K562 (cell line): Measurements from ENCODE around the gene RYR3. TPM values are rescaled to one million over a fixed set of nuclear protein-coding genes. Genes with fewer than 3 reads are reported as not detected.
A peak's percentile ranks its signal among the peaks of the same experiment; 100 is the strongest.

Source experiments
- ATAC-seq: fragments of 200-7000 bp; cut with Tn5 transposase; 3 replicates; pipeline ENCODE4 v1.9.1; 2020; ENCODE audit warnings: moderate library complexity
- BruUV-seq: library from RNA; stranded (reverse); fragments of 400-500 nt; replicated peaks from 2 replicates; lab custom pipeline; 2021; lab: Mats Ljungman, UMichigan
- CTCF ChIA-PET: fragments of 300-600 bp; formaldehyde crosslinking; extraction: SDS; loops from one replicate; lab custom pipeline; 2021; ENCODE audit warnings: low intra/inter-chr PET ratio; lab: Yijun Ruan, JAX
- POLR2A ChIA-PET: fragments of 300-600, 350-650 bp; sonication (Branson Sonifier 250); formaldehyde crosslinking; extraction: SDS; loops from one replicate; lab custom pipeline; 2021; ENCODE audit warnings: antibody characterized with exemption, inconsistent platforms; lab: Yijun Ruan, JAX
- DNase-seq, 4 experiments: peaks; one replicate each; pipeline versions ENCODE4 v3.0.0 to v3.0.0-alpha.2; 2011 to 2018; ENCODE audit warnings: low spot score in 3 of 4, mixed read lengths in 3 of 4; ENCODE audit errors: extremely low read depth in 1 of 4
- FAIRE-seq: peaks from 2 replicates; lab custom pipeline; 2011; peaks lifted over from hg19 to GRCh38; lab: Jason Lieb, UNC
- H2AFZ ChIP-seq: 2 replicates; pipeline ENCODE4 v1.6.0; 2011; ENCODE audit warnings: low read depth, low read length, control low read depth, inconsistent platforms
- H3K27ac ChIP-seq: fragments of 200-600 bp; 3 replicates; pipeline ENCODE4 v1.8.0; 2011; ENCODE audit warnings: low read depth, mild to moderate bottlenecking, control low read depth, inconsistent platforms, low read length, moderate library complexity, mixed read lengths; ENCODE audit errors: extremely low read depth
- H3K27me3 ChIP-seq, 2 experiments: fragments of 300-600 bp in 1 of 2; 2 replicates in 1 of 2; 3 replicates in 1 of 2; pipeline versions ENCODE4 v1.6.0 to v1.8.0; 2011; ENCODE audit warnings: inconsistent platforms in 2 of 2, low read length in 2 of 2, mild to moderate bottlenecking in 1 of 2, mixed read lengths in 1 of 2, moderate library complexity in 1 of 2; ENCODE audit not compliant: control insufficient read depth in 2 of 2, insufficient read depth in 2 of 2
- H3K36me3 ChIP-seq: fragments of 300-600 bp; 3 replicates; pipeline ENCODE4 v1.8.0; 2011; ENCODE audit warnings: mild to moderate bottlenecking, low read length, inconsistent platforms; ENCODE audit not compliant: control insufficient read depth, insufficient read depth
- H3K4me1 ChIP-seq, 2 experiments: fragments of 200-600 bp in 1 of 2; replicated peaks in 1 of 2; 2 replicates in 1 of 2; 3 replicates in 1 of 2; pipeline versions ENCODE4 v1.5.1 to v1.8.0; 2011; ENCODE audit warnings: inconsistent platforms in 2 of 2, low read length in 2 of 2, mild to moderate bottlenecking in 1 of 2, mixed read lengths in 1 of 2, moderate library complexity in 1 of 2; ENCODE audit not compliant: control insufficient read depth in 2 of 2, insufficient read depth in 2 of 2
- H3K4me2 ChIP-seq: 2 replicates; pipeline ENCODE4 v1.6.1; 2011; ENCODE audit warnings: low read length, control low read depth, inconsistent platforms, mixed read lengths; ENCODE audit not compliant: insufficient read depth
- H3K4me3 ChIP-seq: fragments of 200-600 bp; sonication (generic), shearing (Covaris generic); 2 replicates; pipeline ENCODE4 v1.5.1; 2016; ENCODE audit warnings: control low read depth, inconsistent platforms
- H3K79me2 ChIP-seq: fragments of 200-600 bp; 3 replicates; pipeline ENCODE4 v1.8.0; 2011; ENCODE audit warnings: low read length, inconsistent platforms; ENCODE audit not compliant: control insufficient read depth, insufficient read depth
- H3K9ac ChIP-seq, 2 experiments: 2 replicates each; pipeline versions ENCODE4 v1.6.0 to v1.6.1; 2011; ENCODE audit warnings: low read depth in 2 of 2, low read length in 2 of 2, control low read depth in 1 of 2, inconsistent platforms in 1 of 2, mild to moderate bottlenecking in 1 of 2, mixed read lengths in 1 of 2; ENCODE audit not compliant: insufficient read depth in 1 of 2
- H3K9me1 ChIP-seq: one replicate; pipeline ENCODE4 v1.6.0; 2011; ENCODE audit warnings: inconsistent platforms, mild to moderate bottlenecking, low read length, moderate library complexity; ENCODE audit not compliant: control insufficient read depth, insufficient read depth
- H3K9me3 ChIP-seq: replicated peaks from 2 replicates; pipeline ENCODE4 v1.5.1; 2011; ENCODE audit warnings: low read depth, low read length, inconsistent platforms; ENCODE audit not compliant: control insufficient read depth, insufficient read depth
- H4K20me1 ChIP-seq: replicated peaks from 2 replicates; pipeline ENCODE4 v1.6.1; 2011; ENCODE audit warnings: low read length, inconsistent platforms, mixed read lengths; ENCODE audit not compliant: control insufficient read depth, insufficient read depth
- C11orf30 ChIP-seq: fragments of 450-650 bp; IDR thresholded peaks from 2 replicates; pipeline ENCODE4 v1.6.1; 2016; ENCODE audit warnings: low read depth, mild to moderate bottlenecking
- EGR1 ChIP-seq: fragments of 450-650 bp; conservative IDR thresholded peaks from 2 replicates; pipeline ENCODE4 v1.6.1; 2017; ENCODE audit warnings: mild to moderate bottlenecking
- HDAC6 ChIP-seq: IDR thresholded peaks from 2 replicates; pipeline ENCODE4 v1.6.1; 2012; ENCODE audit warnings: low read depth, mild to moderate bottlenecking, control low read depth, inconsistent platforms, low read length, moderate library complexity
- SMARCC2 ChIP-seq: fragments of 450-650 bp; IDR thresholded peaks from 2 replicates; pipeline ENCODE4 v1.6.1; 2017; ENCODE audit warnings: antibody characterized with exemption, moderate library complexity, mild to moderate bottlenecking, low read depth
- ZNF134 ChIP-seq: fragments of 250-450 bp; sonication (Bioruptor Pico); conservative IDR thresholded peaks from 2 replicates; pipeline ENCODE4 v1.4.0; 2020
- ZNF316 ChIP-seq: fragments of 450-650 bp; IDR thresholded peaks from 2 replicates; pipeline ENCODE4 v1.6.1; 2016
- WGBS: fragments of 100-300 bp; shearing (Covaris generic); methylation state at CpG from one replicate; pipeline ENCODE4 v1.1.6; 2016; ENCODE audit warnings: low coverage, mixed read lengths; ENCODE audit not compliant: insufficient coverage; ENCODE audit errors: missing lambda C conversion rate; 5-methylcytosine and 5-hydroxymethylcytosine counted together
- in situ Hi-C: fragments of 300-500 bp; cut with MboI; formaldehyde crosslinking; loops from 4 replicates; pipeline ENCODE4 v1.15.0; 2018; ENCODE audit warnings: inconsistent platforms, mixed read lengths
- intact Hi-C: fragments of 100-400 bp; cut with micrococcal nuclease; formaldehyde crosslinking; loops from 2 replicates; pipeline ENCODE4 v1.14.2; 2022
- polyA plus RNA-seq, 8 experiments: library from polyadenylated mRNA; depleted of rRNA in 4 of 8; stranded (reverse) in 5 of 8; unstranded in 3 of 8; fragments of >200 nt; fragmentation: Nextera tagmentation in 2 of 8; fragmentation: Illumina TruSeq in 1 of 8; extraction: Ambion mirVana in 2 of 8; extraction: Trizol in 1 of 8; gene quantifications; 2 replicates each; pipeline versions ENCODE4 v1.2.1 to v1.2.3, GENCODE V29; 2011 to 2014; ENCODE audit warnings: inconsistent platforms in 1 of 8, missing spikeins in 1 of 8
- total RNA-seq, 7 experiments: library from RNA; depleted of rRNA in 6 of 7; stranded (reverse); fragments of >200 nt in 6 of 7; fragmentation: Illumina TruSeq in 2 of 7; extraction: Trizol in 2 of 7; gene quantifications; 2 replicates each; pipeline versions ENCODE4 v1.2.1 to v1.2.3, GENCODE V29; 2011 to 2021; ENCODE audit warnings: low replicate concordance in 1 of 7
- TF ChIP-seq, protein P1 (sequence below): fragments of 450-650 bp; formaldehyde crosslinking; IDR thresholded peaks from 2 replicates; pipeline ENCODE4 v1.4.0; 2022; ENCODE audit warnings: missing genetic modification characterization
- TF ChIP-seq, protein P2 (sequence below): fragments of 450-650 bp; IDR thresholded peaks from 2 replicates; pipeline ENCODE4 v1.6.1; 2016; ENCODE audit warnings: low read depth

The RYR3 gene
- total and polyA plus RNA-seq, 9 of the 15 experiments (the other 6 are each of a cell fraction or from before 2014, with no cell fraction given), result 0.04 TPM; not detected in 8

DNA sequence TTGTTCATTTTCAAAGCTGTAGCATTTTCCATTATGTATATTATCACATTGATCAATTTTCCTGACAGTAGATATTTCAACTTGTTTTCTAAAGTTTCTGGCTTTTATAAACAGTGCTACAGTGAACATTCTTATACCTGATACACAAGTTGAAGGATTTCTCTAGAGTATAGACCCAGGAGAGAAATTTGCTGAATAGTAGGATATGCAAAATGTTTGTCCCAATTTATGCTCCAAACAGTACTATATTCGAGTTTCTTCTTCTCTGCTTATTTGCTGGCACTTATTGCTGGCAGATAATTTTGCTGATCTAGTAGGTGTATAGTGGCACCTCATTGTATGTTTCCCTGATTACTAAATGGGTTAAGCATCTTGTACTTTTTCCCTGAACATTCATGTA lies 540.3 kb downstream of the RYR3 start:
- Histone ChIP-seq H3K4me2 (no peak overlapping the region), H3K27ac (no peak overlapping the region), H3K79me2 (no peaks in the 10 kb centered on the region), H3K4me1 (no peaks in the 10 kb centered on the region), H3K9me1 (no peaks in the 10 kb centered on the region), H2AFZ (no peak overlapping the region), H3K27me3 (peaks cover 0 to 8% of the 10 kb centered on the region in 2 experiments), H3K4me3 (no peak overlapping the region), H3K36me3 (no peaks in the 10 kb centered on the region), H3K9ac (no peak overlapping the region), H4K20me1 (no peaks in the 10 kb centered on the region), H3K9me3 (no peaks in the 10 kb centered on the region)
- ChIA-PET CTCF (no interaction called here), POLR2A (no interaction called here)
- in situ Hi-C loops, result no loop called here
- ATAC-seq, result no peak
- no TSS peak for BruUV-seq
- peak; percentile 20; the same call in 1 of the 2 replicates for TF ChIP-seq ZNF316
- TF ChIP-seq HDAC6, result no peak
- TF ChIP-seq C11orf30, result peak; percentile 15; the same call in 1 of the 2 replicates
- 0% methylated on average over 1 of the region's 1 CpG for WGBS
- no peak for FAIRE-seq
- intact Hi-C loops, result no loop called here
- no peak for DNase-seq

DNA sequence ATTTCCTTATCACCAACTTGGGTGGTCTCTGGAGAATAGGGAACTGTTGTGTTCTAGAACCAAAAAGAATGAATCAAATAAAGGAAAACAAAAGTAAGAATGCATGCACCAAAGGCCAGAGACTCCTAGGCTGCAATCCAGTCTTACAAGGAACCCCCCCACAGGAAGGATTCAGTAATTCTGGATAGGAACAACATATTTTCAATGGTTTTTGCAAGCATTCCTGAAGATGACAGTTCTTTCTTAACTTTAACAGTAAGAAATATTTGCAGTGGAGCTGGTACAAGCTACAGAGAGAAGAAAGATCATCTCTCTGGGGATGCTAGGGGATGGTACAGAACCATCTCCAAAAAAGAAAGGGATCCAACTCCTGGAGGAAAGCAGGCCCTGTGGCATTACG lies 541.3 kb downstream of the RYR3 start:
- BruUV-seq, result no TSS peak
- Histone ChIP-seq H3K27ac (no peak overlapping the region), H3K27me3 (peaks cover 2 to 10% of the 10 kb centered on the region in 2 experiments), H3K4me1 (no peaks in the 10 kb centered on the region), H3K9me3 (no peaks in the 10 kb centered on the region), H3K36me3 (no peaks in the 10 kb centered on the region), H3K4me2 (no peak overlapping the region), H3K9me1 (no peaks in the 10 kb centered on the region), H3K9ac (no peak overlapping the region), H3K79me2 (no peaks in the 10 kb centered on the region), H3K4me3 (no peak overlapping the region), H2AFZ (no peak overlapping the region), H4K20me1 (no peaks in the 10 kb centered on the region)
- POLR2A ChIA-PET, result no interaction called here
- intact Hi-C loops (no loop called here), in situ Hi-C loops (no loop called here)
- ATAC-seq, result no peak
- CTCF ChIA-PET, result no interaction called here
- no peak for DNase-seq
- 0% methylated on average over 1 of the region's 1 CpG for WGBS
- no peak for FAIRE-seq
- TF ChIP-seq SMARCC2 (no peak), ZNF134 (no peak), EGR1 (no peak)
- TF ChIP-seq, protein P1, sequence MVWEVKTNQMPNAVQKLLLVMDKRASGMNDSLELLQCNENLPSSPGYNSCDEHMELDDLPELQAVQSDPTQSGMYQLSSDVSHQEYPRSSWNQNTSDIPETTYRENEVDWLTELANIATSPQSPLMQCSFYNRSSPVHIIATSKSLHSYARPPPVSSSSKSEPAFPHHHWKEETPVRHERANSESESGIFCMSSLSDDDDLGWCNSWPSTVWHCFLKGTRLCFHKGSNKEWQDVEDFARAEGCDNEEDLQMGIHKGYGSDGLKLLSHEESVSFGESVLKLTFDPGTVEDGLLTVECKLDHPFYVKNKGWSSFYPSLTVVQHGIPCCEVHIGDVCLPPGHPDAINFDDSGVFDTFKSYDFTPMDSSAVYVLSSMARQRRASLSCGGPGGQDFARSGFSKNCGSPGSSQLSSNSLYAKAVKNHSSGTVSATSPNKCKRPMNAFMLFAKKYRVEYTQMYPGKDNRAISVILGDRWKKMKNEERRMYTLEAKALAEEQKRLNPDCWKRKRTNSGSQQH (CRISPR knock-in tag), result no peak
- TF ChIP-seq, protein P2, sequence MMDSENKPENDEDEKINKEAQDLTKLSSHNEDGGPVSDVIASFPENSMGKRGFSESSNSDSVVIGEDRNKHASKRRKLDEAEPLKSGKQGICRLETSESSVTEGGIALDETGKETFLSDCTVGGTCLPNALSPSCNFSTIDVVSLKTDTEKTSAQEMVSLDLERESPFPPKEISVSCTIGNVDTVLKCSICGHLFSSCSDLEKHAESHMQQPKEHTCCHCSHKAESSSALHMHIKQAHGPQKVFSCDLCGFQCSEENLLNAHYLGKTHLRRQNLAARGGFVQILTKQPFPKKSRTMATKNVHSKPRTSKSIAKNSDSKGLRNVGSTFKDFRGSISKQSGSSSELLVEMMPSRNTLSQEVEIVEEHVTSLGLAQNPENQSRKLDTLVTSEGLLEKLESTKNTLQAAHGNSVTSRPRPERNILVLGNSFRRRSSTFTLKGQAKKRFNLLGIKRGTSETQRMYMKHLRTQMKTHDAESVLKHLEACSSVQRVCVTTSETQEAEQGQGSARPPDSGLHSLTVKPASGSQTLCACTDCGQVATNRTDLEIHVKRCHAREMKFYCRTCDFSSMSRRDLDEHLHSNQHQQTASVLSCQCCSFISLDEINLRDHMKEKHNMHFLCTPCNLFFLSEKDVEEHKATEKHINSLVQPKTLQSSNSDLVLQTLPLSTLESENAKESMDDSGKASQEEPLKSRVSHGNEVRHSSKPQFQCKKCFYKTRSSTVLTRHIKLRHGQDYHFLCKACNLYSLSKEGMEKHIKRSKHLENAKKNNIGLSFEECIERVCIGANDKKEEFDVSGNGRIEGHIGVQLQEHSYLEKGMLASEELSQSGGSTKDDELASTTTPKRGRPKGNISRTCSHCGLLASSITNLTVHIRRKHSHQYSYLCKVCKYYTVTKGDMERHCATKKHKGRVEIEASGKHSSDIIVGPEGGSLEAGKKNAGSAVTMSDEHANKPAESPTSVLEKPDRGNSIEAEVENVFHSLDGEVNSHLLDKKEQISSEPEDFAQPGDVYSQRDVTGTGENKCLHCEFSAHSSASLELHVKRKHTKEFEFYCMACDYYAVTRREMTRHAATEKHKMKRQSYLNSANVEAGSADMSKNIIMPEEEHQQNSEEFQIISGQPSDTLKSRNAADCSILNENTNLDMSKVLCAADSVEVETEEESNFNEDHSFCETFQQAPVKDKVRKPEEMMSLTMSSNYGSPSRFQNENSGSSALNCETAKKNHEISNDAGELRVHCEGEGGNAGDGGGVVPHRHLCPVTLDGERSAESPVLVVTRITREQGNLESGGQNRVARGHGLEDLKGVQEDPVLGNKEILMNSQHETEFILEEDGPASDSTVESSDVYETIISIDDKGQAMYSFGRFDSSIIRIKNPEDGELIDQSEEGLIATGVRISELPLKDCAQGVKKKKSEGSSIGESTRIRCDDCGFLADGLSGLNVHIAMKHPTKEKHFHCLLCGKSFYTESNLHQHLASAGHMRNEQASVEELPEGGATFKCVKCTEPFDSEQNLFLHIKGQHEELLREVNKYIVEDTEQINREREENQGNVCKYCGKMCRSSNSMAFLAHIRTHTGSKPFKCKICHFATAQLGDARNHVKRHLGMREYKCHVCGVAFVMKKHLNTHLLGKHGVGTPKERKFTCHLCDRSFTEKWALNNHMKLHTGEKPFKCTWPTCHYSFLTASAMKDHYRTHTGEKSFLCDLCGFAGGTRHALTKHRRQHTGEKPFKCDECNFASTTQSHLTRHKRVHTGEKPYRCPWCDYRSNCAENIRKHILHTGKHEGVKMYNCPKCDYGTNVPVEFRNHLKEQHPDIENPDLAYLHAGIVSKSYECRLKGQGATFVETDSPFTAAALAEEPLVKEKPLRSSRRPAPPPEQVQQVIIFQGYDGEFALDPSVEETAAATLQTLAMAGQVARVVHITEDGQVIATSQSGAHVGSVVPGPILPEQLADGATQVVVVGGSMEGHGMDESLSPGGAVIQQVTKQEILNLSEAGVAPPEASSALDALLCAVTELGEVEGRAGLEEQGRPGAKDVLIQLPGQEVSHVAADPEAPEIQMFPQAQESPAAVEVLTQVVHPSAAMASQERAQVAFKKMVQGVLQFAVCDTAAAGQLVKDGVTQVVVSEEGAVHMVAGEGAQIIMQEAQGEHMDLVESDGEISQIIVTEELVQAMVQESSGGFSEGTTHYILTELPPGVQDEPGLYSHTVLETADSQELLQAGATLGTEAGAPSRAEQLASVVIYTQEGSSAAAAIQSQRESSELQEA, result no peak
